Embryonic facial prominence (tissue), 1 donor: ENCODE results near the gene NFASC.

Source experiments
- DNase-seq: peaks from one replicate; pipeline ENCODE4 v3.0.0-alpha.2; 2016; ENCODE audit errors: extremely low spot score

NFASC gene

GRCh38 chr1:204870160-204870912, at the start of gene NFASC:
NFASC (plus strand) TSS chr1:204870862; CDS start chr1:204944316, 73,454 bp downstream.
- DNase-seq: no peak

GRCh38 chr1:204821476-204821875, 49.2 kb upstream of the NFASC start:
- no peak for DNase-seq

- DNase-seq: no peak
Measured at GRCh38 chr1:204821924-204822323, 48.7 kb upstream of the NFASC start.

GRCh38 chr1:204826970-204827369, 43.7 kb upstream of the NFASC start:
- no peak for DNase-seq

- DNase-seq: no peak
Measured at GRCh38 chr1:204828352-204828850, 42.3 kb upstream of the NFASC start.

- no peak for DNase-seq
Measured at GRCh38 chr1:204829133-204829825, 41.4 kb upstream of the NFASC start.

- no peak for DNase-seq
Measured at GRCh38 chr1:204830747-204831146, 39.9 kb upstream of the NFASC start.

- no peak for DNase-seq
Measured at GRCh38 chr1:204831186-204831585, 39.5 kb upstream of the NFASC start.

- DNase-seq: no peak
Measured at GRCh38 chr1:204834336-204834735, 36.3 kb upstream of the NFASC start.

- DNase-seq: no peak
Measured at GRCh38 chr1:204834752-204835151, 35.9 kb upstream of the NFASC start.

GRCh38 chr1:204835737-204836136, 34.9 kb upstream of the NFASC start:
- DNase-seq: no peak

GRCh38 chr1:204836856-204837255, 33.8 kb upstream of the NFASC start:
- no peak for DNase-seq

GRCh38 chr1:204837440-204838084, 33.1 kb upstream of the NFASC start:
- DNase-seq: peak; percentile 17

- no peak for DNase-seq
Measured at GRCh38 chr1:204841316-204841715, 29.3 kb upstream of the NFASC start.

GRCh38 chr1:204841798-204842197, 28.9 kb upstream of the NFASC start:
- DNase-seq: no peak

GRCh38 chr1:204842369-204842768, 28.3 kb upstream of the NFASC start:
- DNase-seq: no peak

GRCh38 chr1:204842892-204843291, 27.8 kb upstream of the NFASC start:
- DNase-seq: no peak

GRCh38 chr1:204846546-204846945, 24.1 kb upstream of the NFASC start:
- DNase-seq: no peak

- no peak for DNase-seq
Measured at GRCh38 chr1:204848579-204848978, 22.1 kb upstream of the NFASC start.

GRCh38 chr1:204852854-204853253, 17.8 kb upstream of the NFASC start:
- DNase-seq: no peak

- DNase-seq: no peak
Measured at GRCh38 chr1:204853436-204853835, 17.2 kb upstream of the NFASC start.

- DNase-seq: no peak
Measured at GRCh38 chr1:204854286-204854685, 16.4 kb upstream of the NFASC start.
